Neural progenitor cell (in vitro differentiated cells): ENCODE measurements around the gene NSRP1. TPM values are rescaled to one million over a fixed set of nuclear protein-coding genes. Genes with fewer than 3 reads are reported as not detected.

Experiments used
- DNase-seq: peaks from one replicate; pipeline ENCODE4 v3.0.0-alpha.2; 2016; ENCODE audit warnings: low spot score
- H2AFZ ChIP-seq: fragments of 200-600 bp; sonication (generic); replicated peaks from 2 replicates; pipeline ENCODE4 v1.6.1; 2016; ENCODE audit warnings: antibody characterized with exemption
- H3F3A ChIP-seq: fragments of 200-600 bp; sonication (generic); 2 replicates; pipeline ENCODE4 v1.6.1; 2016; ENCODE audit warnings: antibody characterized with exemption, low read depth
- H3K27ac ChIP-seq: fragments of 200-600 bp; sonication (generic); 2 replicates; pipeline ENCODE4 v1.5.1; 2016; ENCODE audit warnings: mild to moderate bottlenecking
- H3K27me3 ChIP-seq: fragments of 200-600 bp; sonication (generic); 2 replicates; pipeline ENCODE4 v1.6.1; 2016; ENCODE audit warnings: mild to moderate bottlenecking, moderate library complexity
- H3K36me3 ChIP-seq: fragments of 200-600 bp; sonication (generic); 2 replicates; pipeline ENCODE4 v1.5.1; 2016
- H3K4me1 ChIP-seq: fragments of 200-600 bp; sonication (generic); 2 replicates; pipeline ENCODE4 v1.6.1; 2016; ENCODE audit warnings: mixed run types
- H3K4me2 ChIP-seq: fragments of 200-600 bp; sonication (generic); 2 replicates; pipeline ENCODE4 v1.6.1; 2016
- H3K4me3 ChIP-seq: fragments of 200-600 bp; sonication (generic); 2 replicates; pipeline ENCODE4 v1.5.1; 2016
- H3K79me2 ChIP-seq: fragments of 200-600 bp; sonication (generic); 2 replicates; pipeline ENCODE4 v1.6.1; 2016; ENCODE audit warnings: low read depth
- H3K9ac ChIP-seq: fragments of 200-600 bp; sonication (generic); 2 replicates; pipeline ENCODE4 v1.6.1; 2016
- H3K9me3 ChIP-seq: fragments of 200-600 bp; sonication (generic); 2 replicates; pipeline ENCODE4 v1.5.1; 2016; ENCODE audit warnings: low read depth
- H4K20me1 ChIP-seq: fragments of 200-600 bp; sonication (generic); 2 replicates; pipeline ENCODE4 v1.6.1; 2016; ENCODE audit warnings: low read depth
- H3K27ac Mint-ChIP-seq: 3 replicates; pipeline ENCODE4 v1.8.0; 2021; ENCODE audit warnings: mixed read lengths
- H3K27me3 Mint-ChIP-seq: 2 replicates; pipeline ENCODE4 v1.8.0; 2022; ENCODE audit warnings: low read depth, mild to moderate bottlenecking, inconsistent platforms, moderate library complexity, mixed read lengths; ENCODE audit not compliant: insufficient read depth
- H3K36me3 Mint-ChIP-seq: 3 replicates; pipeline ENCODE4 v1.8.0; 2021; ENCODE audit warnings: mixed read lengths
- H3K4me1 Mint-ChIP-seq: 3 replicates; pipeline ENCODE4 v1.8.0; 2021; ENCODE audit warnings: mixed read lengths
- H3K4me3 Mint-ChIP-seq: 3 replicates; pipeline ENCODE4 v1.8.0; 2021; ENCODE audit warnings: mild to moderate bottlenecking, moderate library complexity, mixed read lengths
- H3K9me3 Mint-ChIP-seq: 3 replicates; pipeline ENCODE4 v1.8.0; 2020; ENCODE audit warnings: mixed read lengths
- EZH2 ChIP-seq: fragments of 200-600 bp; sonication (generic); IDR thresholded peaks from 2 replicates; pipeline ENCODE4 v1.6.1; 2017; ENCODE audit warnings: antibody characterized with exemption, mild to moderate bottlenecking, moderate library complexity
- EZH2phosphoT487 ChIP-seq: fragments of 200-600 bp; sonication (generic); IDR thresholded peaks from 2 replicates; pipeline ENCODE4 v1.6.1; 2017; ENCODE audit warnings: antibody characterized with exemption
- total RNA-seq: library from RNA; depleted of rRNA; stranded (reverse); fragments of >200 nt; gene quantifications from 2 replicates; pipeline ENCODE4 v1.2.3, GENCODE V29; 2015; ENCODE audit warnings: low replicate concordance
- TF ChIP-seq, protein P1 (sequence below): fragments of 200-600 bp; sonication (generic); IDR thresholded peaks from 2 replicates; pipeline ENCODE4 v1.5.1; 2017; ENCODE audit warnings: antibody characterized with exemption, mild to moderate bottlenecking

The NSRP1 gene
- total RNA-seq, 1 donor from 2014 or later = 14.8 TPM

DNA sequence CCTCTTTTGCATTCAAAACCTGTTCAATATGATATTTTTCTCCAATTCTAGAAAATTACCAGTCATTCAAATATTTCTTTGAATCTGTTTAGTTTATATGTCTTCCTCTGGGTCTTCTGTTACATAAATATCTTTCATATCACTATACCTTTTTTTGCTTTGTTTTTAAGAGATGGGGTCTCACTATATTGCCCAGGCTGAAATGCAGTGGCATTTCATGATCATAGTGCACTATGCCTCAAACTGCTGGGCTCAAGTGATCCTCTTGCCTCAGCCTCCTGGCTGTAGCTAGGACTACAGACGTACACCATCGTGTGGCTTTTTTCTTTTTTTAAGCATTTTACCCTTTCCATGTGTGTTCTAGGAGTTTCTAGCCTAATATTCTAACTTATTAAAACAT is 38.8 kb downstream of the NSRP1 start:
- Histone ChIP-seq H3K4me2 (no peak overlapping the region), H3K4me3 (no peak overlapping the region), H3K36me3 (peaks cover 13% of the 10 kb centered on the region), H2AFZ (no peak overlapping the region), H3K79me2 (peaks cover 94% of the 10 kb centered on the region), H3K9me3 (no peaks in the 10 kb centered on the region), H3K27ac (no peak overlapping the region), H3K27me3 (no peaks in the 10 kb centered on the region), H4K20me1 (peaks cover 18% of the 10 kb centered on the region), H3K4me1 (no peaks in the 10 kb centered on the region), H3K9ac (no peak overlapping the region), H3F3A (no peaks in the 10 kb centered on the region)
- Mint-ChIP-seq H3K27me3 (no peaks in the 10 kb centered on the region), H3K36me3 (peaks cover 42% of the 10 kb centered on the region), H3K9me3 (peaks cover 26% of the 10 kb centered on the region), H3K27ac (no peak overlapping the region), H3K4me3 (no peak overlapping the region), H3K4me1 (no peaks in the 10 kb centered on the region)
- TF ChIP-seq EZH2phosphoT487 = no peak
- TF ChIP-seq, protein P1, sequence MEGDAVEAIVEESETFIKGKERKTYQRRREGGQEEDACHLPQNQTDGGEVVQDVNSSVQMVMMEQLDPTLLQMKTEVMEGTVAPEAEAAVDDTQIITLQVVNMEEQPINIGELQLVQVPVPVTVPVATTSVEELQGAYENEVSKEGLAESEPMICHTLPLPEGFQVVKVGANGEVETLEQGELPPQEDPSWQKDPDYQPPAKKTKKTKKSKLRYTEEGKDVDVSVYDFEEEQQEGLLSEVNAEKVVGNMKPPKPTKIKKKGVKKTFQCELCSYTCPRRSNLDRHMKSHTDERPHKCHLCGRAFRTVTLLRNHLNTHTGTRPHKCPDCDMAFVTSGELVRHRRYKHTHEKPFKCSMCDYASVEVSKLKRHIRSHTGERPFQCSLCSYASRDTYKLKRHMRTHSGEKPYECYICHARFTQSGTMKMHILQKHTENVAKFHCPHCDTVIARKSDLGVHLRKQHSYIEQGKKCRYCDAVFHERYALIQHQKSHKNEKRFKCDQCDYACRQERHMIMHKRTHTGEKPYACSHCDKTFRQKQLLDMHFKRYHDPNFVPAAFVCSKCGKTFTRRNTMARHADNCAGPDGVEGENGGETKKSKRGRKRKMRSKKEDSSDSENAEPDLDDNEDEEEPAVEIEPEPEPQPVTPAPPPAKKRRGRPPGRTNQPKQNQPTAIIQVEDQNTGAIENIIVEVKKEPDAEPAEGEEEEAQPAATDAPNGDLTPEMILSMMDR = no peak
- TF ChIP-seq EZH2 = no peak
- no peak for DNase-seq

DNA sequence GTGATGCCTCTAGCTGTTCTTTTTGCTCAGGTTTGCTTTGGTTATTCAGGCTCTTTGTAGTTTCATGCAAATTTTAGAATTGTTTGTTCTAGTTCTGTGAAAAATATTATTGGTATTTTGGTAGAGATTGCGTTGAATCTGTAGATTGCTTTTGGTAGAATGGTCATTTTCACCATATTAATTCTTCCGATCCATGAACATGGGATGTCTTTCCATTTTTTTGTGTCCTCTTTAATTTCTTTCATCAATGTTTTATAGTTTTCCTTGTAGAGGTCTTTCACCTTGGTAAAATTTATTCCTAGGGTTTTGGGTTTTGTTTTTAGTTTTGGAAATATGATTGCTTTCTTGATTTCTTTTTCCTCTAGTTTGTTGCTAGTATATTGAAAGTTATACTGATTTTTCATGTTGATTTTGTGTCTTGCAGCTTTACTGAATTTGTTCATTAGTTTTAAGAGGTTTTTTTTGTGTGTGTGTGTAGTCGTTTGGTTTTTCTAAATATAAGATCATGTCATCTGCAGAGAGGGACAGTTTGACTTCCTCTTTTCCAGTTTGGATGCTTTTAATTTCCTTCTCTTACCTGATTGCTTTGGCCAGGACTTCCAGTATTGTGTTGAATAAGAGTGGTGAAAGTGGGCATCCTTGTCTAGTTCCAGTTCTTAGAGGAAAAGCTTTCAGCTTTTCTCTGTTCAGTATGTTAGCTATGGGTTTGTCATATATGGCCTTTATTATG is 42.4 kb downstream of the NSRP1 start:
- peaks cover 28% of the 10 kb centered on the region for H3K9me3 Mint-ChIP-seq

DNA sequence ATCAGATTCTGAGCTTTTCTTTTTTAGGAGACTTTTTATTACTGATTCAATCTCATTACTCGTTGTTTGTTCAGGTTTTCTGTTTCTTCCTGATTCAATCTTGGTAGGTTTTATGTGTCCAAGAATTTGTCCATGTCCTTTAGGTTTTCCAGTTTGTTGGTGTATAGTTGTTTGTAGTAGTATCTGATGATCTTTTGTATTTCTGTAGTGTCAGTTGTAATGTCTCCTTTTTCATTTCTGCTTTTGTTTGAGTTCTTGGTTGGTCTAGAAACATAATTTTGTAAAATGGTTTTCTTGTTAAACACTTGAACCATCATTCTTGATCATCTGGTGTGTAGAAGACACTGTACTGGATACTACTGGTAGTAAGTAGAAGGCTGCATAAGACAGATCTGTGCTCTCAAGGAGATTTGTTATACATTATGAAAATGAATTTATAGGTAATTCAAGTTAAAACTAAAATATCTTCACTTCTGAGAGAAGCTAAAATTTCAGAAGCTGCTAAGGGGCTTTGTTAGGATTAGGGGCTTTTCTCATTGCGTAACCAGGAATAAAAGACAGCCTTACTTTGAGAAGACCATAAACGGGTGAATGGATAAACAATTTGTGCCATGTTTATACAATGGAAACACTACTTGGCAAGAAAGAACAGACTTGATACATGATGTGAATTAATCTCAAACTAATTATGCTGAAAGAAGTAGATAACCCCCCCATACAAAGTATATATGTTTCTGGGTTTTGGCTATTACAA is 44.0 kb downstream of the NSRP1 start:
- Mint-ChIP-seq H3K27me3 (no peaks in the 10 kb centered on the region), H3K36me3 (peaks cover 50% of the 10 kb centered on the region), H3K27ac (no peak overlapping the region), H3K4me3 (no peak overlapping the region), H3K4me1 (no peaks in the 10 kb centered on the region), H3K9me3 (peaks cover 28% of the 10 kb centered on the region)
- Histone ChIP-seq H2AFZ (no peak overlapping the region), H3K79me2 (peaks cover 93% of the 10 kb centered on the region), H4K20me1 (no peaks in the 10 kb centered on the region), H3K27ac (no peak overlapping the region), H3F3A (no peaks in the 10 kb centered on the region), H3K9ac (no peak overlapping the region), H3K36me3 (peaks cover 24% of the 10 kb centered on the region), H3K4me1 (no peaks in the 10 kb centered on the region), H3K9me3 (no peaks in the 10 kb centered on the region), H3K4me2 (no peak overlapping the region), H3K4me3 (no peak overlapping the region), H3K27me3 (no peaks in the 10 kb centered on the region)
- TF ChIP-seq EZH2 (no peak), EZH2phosphoT487 (no peak)
- TF ChIP-seq, protein P1 = no peak
- DNase-seq = no peak

More for the DNA sequence above, 42.4 kb downstream of the NSRP1 start:
- Histone ChIP-seq H3F3A (no peaks in the 10 kb centered on the region), H3K4me2 (no peak overlapping the region), H3K36me3 (peaks cover 24% of the 10 kb centered on the region), H3K9me3 (no peaks in the 10 kb centered on the region), H3K79me2 (peaks cover 98% of the 10 kb centered on the region), H3K27ac (no peak overlapping the region), H4K20me1 (no peaks in the 10 kb centered on the region), H3K9ac (no peak overlapping the region), H3K4me3 (no peak overlapping the region), H2AFZ (no peak overlapping the region), H3K27me3 (no peaks in the 10 kb centered on the region), H3K4me1 (no peaks in the 10 kb centered on the region)
- Mint-ChIP-seq H3K27ac (no peak overlapping the region), H3K4me3 (no peak overlapping the region), H3K36me3 (peaks cover 50% of the 10 kb centered on the region), H3K4me1 (no peaks in the 10 kb centered on the region), H3K27me3 (no peaks in the 10 kb centered on the region)
- TF ChIP-seq EZH2phosphoT487 = no peak
- TF ChIP-seq EZH2 = no peak
- TF ChIP-seq, protein P1 = no peak
- DNase-seq = no peak
